Epidermal melanocyte (primary cell): ENCODE data around the gene ADAMTS16.
A peak's percentile ranks its signal among the peaks of the same experiment; 100 is the strongest.

ENCODE experiments used
- DNase-seq: peaks from one replicate; pipeline ENCODE4 v3.0.0; 2011; ENCODE audit warnings: low spot score; ENCODE audit not compliant: insufficient read length

Gene ADAMTS16

GRCh38 chr5:5221724-5222123, 81.6 kb downstream of the ADAMTS16 start:
- DNase-seq: no peak

DNA sequence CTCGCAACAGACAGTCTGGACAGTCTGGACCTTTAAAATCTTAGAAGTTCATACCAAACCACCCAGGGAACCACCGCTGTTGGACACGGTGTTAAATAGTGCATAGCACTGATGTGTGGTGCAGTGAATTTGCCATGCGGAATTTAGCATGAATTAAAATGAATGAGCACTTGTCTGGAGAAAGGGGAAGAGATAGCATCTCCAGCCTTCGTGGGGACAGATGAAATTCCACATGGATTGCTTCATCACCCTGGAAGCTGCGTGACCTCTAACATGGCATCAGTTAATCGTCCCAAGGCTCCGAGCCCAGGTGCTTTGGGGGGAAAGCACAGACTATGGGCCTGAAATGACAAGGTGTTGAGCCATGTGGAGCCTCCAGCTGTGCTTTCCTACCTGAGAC, 91.4 kb downstream of the ADAMTS16 start:
- no peak for DNase-seq

DNA sequence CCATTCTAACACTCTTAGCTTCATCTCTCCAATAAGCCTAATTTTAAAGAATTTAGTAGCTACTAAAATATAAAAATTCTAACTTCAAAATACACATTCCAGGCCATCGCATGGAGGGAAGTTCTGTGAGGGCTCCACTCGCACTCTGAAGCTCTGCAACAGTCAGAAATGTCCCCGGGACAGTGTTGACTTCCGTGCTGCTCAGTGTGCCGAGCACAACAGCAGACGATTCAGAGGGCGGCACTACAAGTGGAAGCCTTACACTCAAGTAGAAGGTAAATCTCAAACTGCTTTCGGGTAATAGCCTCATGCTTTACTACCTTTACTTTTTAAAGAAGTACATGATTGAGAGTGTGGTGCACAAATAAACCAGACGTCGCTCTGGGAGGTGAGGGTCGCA, 94.8 kb downstream of the ADAMTS16 start:
- no peak for DNase-seq

GRCh38 chr5:5235685-5236084, 95.6 kb downstream of the ADAMTS16 start:
- DNase-seq: no peak

GRCh38 chr5:5239191-5239590, 99.1 kb downstream of the ADAMTS16 start:
- DNase-seq: no peak

DNA sequence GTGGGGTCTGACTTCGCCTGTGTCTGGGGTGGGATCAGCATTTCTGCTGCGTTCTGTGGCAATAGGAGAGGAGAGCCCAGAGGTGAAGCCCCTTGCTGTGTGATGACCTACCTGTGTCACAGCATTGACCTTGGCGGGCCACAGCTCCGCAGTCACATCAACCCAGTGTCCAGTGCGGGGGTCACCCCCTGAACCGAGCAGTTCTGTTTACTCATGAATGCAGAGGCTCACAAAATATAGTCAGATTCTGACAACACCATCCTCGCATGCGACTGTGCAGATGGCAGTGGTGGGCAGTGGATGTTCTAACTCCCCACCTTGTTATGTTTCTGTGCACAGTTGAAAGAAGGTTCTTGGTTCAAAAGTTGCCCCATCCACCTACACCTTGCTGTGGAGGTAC, 100.1 kb downstream of the ADAMTS16 start:
- no peak for DNase-seq

DNA sequence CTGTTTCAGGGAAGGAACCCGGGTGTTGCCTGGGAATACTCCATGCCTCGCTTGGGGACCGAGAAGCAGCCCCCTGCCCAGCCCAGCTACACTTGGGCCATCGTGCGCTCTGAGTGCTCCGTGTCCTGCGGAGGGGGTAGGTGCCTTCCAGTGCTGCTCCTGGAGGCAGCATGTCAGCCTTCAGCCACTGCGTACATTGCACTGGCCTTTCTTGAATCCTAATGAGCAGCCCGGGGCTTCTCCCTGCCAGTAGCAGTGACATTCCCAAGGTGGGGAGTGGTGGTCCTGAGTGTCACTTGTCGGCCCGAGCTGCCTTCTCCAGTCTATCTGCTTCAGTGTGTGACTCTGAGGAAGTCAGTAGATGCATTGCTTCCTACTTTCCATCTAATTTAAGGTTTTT, 101.9 kb downstream of the ADAMTS16 start:
- DNase-seq: no peak

GRCh38 chr5:5246736-5247135, 106.6 kb downstream of the ADAMTS16 start:
- DNase-seq: no peak

GRCh38 chr5:5250758-5251157, 110.6 kb downstream of the ADAMTS16 start:
- no peak for DNase-seq

GRCh38 chr5:5252106-5252505, 112.0 kb downstream of the ADAMTS16 start:
- DNase-seq: no peak

DNA sequence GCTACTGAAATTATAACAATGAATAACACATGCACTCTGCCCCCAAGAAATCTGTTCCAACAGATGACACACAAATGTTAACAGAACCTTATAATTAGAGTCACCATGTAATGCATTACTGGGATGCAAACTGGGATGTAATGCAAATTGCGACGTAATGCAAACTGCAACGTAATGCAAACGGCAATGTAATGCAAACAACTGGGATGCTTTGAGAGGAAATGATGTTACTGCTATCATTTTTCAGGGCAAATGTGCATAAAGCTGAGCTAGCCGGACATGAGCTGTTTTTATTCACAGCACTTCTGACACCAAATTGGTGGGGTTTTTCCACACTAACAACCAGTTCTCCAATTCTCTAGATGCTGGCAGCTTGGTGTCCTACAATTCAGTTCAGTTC, 117.2 kb downstream of the ADAMTS16 start:
- no peak for DNase-seq

DNA sequence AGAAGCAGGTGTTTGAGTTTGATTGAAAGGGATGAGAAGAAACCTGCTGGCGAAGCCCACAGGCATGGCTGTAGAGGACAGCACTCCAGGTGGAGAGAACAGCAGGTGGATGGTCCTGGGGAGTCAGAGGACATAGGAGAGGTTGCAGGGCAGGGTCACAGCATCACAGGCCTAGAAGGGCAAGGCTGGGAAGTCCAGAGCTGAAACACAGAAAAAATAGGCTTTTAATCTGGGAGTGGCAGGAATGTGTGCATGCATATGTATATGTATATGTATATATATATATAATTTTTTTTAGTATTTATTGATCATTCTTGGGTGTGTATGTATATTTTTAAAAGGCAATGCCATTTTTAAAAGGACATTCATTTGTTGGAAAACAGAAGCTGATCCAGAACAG, 118.4 kb downstream of the ADAMTS16 start:
- no peak for DNase-seq

DNA sequence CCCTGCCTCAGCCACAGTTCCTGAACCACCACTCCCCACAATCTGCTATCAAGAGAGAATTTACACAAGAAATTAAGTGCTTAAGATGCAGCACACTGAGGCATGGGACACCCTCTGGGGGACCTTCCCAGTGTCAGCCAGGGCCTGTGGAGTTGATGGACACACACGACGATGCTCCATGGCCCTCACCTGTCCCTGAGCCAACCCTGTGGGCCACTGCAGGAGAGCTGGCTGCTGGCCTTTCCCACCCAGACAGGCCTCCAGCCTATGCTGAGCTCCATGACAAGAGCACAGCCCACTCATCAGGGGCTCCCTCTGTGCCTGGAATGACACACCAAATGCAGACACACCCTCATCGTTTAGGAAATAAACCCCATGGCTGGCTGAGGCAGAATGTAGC, 124.6 kb downstream of the ADAMTS16 start:
- DNase-seq: no peak

GRCh38 chr5:5266297-5266696, 126.2 kb downstream of the ADAMTS16 start:
- DNase-seq: no peak

- DNase-seq: no peak
Observed at GRCh38 chr5:5270161-5270560, 130.0 kb downstream of the ADAMTS16 start.

DNA sequence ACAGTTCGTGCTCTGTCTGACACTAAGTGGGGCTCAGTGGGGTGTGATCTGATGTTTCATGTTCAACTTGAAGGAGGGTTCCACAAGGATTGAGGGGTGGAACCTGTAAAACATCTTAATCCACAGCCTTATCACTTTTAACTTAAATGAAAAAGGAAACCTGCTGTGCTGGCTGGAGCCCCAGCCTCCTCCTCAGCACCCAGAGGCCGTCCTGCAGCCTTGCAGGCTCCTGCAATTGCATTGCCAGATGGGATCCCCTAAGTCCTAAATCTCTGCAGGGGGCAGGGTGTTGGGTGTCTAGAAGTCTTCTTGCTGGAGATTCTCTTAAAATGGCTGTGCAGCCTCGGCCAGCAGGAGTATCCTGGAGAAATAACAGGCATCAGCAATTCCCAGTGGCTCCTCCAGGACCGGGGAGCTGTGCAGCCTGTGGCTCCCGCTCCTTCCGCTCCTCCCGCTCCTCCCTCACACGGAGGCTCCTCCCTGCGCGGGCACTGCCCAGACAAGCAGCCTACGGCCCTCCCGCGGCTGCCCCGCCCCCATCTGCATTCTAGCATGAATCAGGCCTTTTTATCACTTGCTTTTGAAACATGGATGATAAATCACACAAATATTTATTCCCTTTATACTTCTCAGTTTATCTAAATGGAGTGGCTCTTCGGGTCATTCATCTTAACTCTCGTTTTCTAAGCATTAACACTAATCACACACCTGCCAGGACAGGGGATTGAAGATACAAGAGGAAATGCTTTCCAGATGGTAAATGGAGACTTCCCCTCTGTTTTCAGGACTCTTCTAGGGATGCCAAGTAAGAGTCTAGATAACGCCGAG, 131.0 kb downstream of the ADAMTS16 start:
- peak; percentile 70 for DNase-seq

DNA sequence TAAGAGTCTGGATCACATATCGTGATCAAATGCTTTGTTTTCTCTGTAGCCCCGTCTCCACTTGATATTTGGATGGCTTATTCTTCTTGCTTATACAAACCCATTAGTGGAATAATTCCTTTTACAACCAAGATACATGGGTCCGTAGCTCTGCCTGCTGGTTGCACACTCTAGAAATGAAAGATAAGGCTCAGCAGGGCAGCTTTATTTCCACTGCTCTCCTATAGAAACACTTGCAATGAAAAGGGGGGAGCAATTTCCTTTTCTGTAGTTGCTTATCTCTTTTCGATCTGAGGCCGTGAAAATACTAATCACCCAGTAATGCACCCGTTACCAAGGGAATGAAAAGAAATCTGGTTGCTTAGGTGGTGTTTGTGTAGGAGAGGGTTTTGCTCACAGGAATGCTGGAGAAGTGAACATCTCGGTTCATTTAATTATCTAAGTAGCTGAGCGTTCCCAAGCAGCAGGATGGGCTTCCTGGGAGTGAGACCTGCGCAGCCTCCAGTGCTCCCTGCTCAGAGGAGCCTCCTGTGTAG, 131.7 kb downstream of the ADAMTS16 start:
- no peak for DNase-seq

- DNase-seq: no peak
Observed at GRCh38 chr5:5273398-5273797, 133.3 kb downstream of the ADAMTS16 start.

GRCh38 chr5:5273976-5274375, 133.8 kb downstream of the ADAMTS16 start:
- no peak for DNase-seq

DNA sequence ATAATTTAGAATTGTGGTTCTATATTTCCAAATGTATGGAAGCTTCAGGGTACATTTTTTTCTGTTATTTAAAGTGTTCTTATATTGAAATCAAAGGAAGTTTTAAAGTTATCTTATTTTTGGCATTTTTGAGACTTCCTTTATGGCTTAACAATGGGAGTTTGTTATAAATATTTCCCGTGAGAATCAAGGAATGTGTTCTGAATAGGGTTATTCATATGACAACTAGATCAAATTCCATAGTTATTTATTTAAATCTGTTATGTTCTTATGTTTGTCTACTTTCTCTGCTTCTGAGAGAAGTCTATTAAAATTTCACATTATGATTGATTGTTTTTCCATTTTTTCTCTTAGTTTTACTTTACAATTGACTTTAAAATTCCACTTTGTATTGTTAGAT, 135.1 kb downstream of the ADAMTS16 start:
- DNase-seq: peak; percentile 70

GRCh38 chr5:5276430-5276829, 136.3 kb downstream of the ADAMTS16 start:
- no peak for DNase-seq

DNA sequence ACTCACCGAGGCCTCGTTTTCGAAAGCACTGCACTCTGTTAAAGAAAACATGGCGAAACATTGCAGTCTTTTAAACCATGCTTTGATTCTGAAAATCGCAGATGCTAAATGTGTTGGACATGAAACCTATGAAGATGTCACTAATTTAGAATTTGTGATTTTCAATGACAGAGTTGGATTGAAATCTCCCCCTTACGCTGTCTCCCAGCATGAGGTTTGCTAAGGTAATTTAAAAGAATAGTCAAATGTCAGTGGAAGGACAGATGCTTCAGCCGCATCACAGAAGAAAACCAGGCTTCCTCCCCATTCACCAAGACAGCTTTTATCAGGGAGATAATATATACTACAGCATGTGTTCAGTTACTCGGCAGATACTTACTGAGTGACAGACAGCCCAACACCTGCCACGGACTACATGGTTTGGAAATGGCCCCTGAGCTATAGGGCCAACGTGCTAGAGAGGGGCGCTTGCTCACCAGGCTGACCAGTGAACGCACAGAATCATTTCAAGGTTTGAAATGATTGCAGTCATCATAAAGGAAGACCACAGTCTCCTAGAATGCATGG, 136.9 kb downstream of the ADAMTS16 start:
- DNase-seq: no peak
